Gastroesophageal sphincter (tissue), 3 donors: ENCODE results near the gene LIM2.

Experiments used
- CTCF ChIP-seq, 4 experiments: fragments of 200-600 bp in 2 of 4; fragments of 450-650 bp in 2 of 4; sonication (generic) in 1 of 4; IDR thresholded peaks; one replicate each; pipeline ENCODE4 v1.5.1; 2017 to 2019; ENCODE audit warnings: antibody characterized with exemption in 4 of 4, mild to moderate bottlenecking in 2 of 4, moderate library complexity in 2 of 4
- EP300 ChIP-seq: sonication (generic); formaldehyde crosslinking; IDR thresholded peaks from one replicate; pipeline ENCODE4 v1.6.1; 2017; ENCODE audit warnings: antibody characterized with exemption, mild to moderate bottlenecking

GRCh38 chr19:51359294-51359693, 28.5 kb downstream of the LIM2 start:
- TF ChIP-seq CTCF (IDR thresholded peaks at IDR 0.05): no peak
- no peak for TF ChIP-seq EP300
